GM21825 (cell line): ENCODE results near the gene SLC25A13.

Source experiments
- ATAC-seq: cut with Tn5 transposase; IDR thresholded peaks from one replicate; pipeline ENCODE4 v1.9.1; 2021; ENCODE audit warnings: mild to moderate bottlenecking, moderate library complexity; ENCODE audit not compliant: unreplicated experiment

SLC25A13 gene

DNA sequence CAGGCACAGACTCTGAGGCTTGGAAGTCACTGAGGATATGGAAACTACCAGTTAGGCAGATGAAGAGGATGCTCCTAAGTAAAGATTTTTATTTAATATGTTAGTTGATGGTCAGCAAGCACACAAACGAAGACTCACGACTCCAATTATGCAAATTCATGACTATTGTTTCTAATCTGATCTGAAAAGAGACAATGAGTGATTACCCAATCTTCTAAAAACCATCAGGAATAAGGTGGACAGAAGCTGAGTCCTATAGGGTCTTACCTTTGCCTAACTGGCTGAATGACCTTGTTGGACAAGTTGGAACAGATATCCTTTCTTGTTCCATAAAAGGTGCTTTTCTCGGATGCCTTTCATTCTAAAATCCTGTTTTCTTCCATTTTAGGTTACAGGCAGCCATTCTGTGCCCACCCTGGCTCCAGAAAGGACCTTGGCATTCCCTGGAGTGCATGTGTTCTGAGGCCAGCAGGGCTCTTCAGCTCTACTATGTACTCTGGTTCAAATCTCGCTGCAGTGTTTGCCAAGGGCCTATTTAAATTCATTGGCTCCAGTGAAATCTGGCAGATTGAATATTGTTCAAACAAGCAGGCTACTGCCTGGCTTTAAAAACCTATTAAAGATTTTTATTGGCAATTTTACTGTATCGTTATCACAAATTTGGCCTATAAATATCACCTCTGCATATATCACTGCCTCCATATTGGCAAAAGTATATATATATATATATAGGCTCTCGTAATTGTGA is 77.5 kb downstream of the SLC25A13 start:
- no peak for ATAC-seq

DNA sequence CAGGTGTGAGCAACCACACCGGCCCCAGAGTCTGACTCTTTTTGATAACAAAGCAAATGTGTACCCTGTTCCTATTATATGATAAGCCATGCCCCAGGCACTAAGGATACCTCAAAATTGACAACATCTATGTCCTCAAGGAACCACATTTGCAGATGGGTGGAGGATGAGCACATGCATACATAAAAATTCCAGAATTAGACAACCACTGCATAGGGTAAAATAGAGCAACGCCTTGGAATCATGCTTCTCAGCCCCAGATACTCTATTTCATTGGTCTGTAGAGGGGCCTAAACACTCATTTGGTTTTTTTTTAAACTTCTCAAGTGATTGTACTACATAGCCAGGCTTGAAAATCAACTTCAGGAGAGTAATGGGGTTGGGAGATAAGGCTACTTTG is 78.7 kb downstream of the SLC25A13 start:
- ATAC-seq, result no peak

DNA sequence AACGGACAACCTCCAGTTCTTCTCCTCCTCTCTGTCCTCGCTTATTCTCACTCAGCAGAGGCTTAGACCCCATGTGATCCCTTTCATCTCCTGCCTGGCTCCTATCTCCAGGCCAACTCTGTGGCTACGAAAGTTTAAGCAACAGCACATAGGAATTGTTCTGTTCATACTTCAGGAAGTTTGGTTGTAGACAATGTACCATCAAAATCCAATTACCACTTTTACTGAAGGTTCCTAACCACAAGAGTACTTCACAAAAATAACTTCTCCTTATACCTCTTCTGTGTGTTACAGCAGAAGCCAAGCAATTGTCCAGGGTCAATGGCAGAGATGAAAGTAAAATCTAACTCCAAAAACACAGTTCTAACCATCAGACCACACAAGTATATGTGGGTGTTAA is 80.0 kb downstream of the SLC25A13 start:
- ATAC-seq, result no peak

DNA sequence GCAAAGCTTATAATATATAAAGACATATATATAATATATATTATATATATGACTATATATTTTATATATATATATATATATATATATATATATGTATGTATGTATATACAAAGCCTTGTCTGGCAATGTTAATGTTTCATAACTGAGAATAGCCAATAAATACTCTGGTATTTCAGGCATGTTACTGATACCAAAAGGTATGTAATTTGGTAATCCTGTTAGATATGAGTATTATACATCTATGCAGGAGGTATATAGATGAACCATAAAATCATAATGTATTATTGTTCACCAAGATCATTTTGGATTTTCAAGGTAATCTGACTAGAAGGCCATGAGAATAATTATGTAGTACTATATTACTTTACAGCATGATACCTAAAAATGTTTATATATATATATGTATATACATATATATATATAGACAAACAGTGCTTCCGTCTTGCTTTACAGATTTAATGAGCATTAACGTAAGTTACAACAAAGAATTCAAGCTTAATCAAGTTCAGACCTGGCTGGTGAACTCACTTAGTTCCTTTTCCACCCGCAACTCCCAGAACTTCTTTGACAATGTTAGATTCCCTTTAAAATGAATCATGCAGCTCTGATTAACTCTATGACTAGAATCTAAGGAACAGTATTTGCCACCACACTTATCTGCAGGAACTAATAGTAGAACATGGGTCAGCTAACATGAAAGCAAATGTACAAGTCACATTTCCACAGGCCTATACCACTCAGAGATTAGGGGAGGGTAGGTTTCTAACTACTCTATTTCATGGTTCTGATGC is 82.7 kb downstream of the SLC25A13 start:
- no peak for ATAC-seq

DNA sequence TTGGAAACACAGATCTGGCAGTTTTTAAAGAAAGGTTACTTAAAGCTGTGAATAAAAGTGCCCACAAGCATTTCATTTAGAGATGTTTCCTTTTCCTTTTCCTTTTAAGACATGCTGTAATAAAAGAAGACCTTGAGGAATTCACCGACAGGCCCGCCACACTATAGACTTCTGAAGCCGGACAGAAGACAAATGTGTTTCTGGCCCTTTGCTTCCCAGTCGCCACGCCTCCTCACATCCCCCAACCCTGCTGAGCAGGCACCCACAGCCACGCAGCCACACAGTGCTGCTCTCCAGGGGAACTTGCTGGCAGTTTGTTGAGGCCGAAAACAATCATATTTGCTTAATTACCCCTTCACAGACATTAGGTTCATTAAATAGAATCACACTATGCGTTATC is 83.4 kb downstream of the SLC25A13 start:
- no peak for ATAC-seq

DNA sequence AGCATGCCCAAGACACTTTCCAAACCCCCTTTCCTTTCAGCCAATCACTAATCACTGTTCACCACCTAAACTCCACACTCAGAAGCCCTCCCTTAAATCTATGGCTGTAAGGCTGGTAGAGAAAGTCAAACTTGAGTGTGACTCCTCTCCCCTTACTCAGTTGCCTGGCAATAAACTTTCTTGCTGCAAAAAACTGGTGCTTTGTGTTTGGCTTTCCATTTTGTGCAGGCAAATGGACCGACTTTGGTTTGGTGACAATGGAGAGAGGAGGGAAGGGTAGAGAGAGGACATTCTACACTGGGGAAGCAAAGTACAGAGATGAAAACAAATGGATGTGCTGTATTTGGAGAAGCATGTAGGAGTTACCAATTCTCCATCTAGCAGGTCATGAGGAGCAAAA is 84.9 kb downstream of the SLC25A13 start:
- ATAC-seq, result no peak

DNA sequence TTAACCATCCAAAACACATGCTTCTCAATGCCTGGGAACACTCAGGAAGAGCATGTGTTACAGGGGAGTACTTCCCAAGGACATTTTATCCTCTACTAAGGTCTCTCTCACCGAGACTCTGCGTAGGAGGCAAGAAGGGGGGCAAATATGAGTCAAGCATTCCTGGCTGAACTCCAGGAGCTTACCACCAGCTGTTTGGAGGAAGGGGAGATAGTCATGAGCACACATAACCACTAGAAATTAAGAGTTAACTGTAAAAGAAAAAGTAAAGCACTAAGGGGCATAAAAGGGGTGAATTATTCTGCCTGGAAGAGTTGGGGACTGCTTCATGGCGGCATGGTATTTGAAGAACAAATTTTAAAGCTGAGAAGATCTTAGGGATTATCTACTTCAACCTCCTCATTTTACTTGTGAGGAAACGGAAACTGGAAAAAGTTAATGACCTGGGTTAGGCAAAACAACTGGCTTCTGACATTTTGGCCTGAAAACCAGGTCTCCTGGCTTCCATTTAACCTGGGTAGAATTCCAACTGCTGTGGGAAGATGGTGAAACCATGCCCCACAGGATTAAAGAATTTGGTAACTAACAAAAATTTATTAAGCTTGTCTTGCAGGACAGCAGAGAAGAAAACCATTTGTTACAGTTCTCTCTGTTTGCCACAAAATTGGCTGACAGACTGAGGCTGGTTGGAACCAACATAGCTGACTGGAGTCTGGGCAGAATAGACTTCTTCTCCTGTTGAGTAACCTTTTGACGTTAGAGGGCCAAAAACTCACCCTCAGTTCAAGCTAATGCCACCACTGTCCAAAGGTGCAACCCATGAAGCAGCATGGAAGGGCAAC is 85.5 kb downstream of the SLC25A13 start:
- no peak for ATAC-seq

DNA sequence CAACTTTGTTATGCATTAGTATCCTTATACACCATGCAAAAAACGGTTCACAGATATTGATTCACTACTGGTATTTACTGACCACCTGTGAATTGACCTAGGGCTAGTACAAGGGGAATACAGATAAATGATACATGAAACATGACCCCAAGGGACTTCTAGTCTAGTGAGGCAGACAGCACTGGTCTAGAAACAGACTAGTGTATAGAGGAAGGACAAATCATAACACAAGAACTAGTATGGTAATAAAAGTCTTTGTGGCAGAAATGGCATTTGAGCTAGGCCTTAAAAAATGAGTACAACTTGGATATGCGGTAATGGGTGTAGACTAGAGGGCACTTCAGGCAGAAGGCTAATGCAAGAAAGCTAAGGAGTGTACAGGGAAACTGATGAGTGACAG is 86.6 kb downstream of the SLC25A13 start:
- no peak for ATAC-seq

DNA sequence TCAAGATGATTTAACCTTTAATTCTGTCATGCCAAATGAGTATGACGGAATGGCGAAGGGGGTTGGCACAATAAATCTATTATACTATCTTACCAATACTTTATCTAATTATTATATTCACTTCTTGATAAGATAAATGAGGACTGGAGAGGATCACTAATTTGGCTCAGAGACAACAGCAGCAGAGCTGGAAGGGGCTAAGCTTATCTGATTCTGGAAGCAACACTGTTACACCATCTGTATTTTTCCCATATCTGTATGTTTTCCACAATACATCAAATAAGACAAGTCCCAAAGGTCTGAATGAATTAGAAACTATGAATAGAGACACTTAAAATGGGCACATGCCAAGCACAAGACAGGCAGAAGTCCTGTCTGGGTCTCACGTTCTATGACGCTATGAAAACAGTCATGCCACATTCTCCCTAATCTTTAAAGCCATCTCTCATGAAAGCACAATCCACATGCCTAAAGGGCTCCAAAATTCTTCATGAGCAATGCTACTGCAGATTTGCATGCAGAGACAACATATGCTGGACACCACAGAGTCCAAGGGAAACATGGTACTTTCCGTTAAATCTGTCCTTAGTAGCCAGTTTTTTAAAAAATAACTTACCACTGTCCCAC is 88.3 kb downstream of the SLC25A13 start:
- ATAC-seq, result no peak

DNA sequence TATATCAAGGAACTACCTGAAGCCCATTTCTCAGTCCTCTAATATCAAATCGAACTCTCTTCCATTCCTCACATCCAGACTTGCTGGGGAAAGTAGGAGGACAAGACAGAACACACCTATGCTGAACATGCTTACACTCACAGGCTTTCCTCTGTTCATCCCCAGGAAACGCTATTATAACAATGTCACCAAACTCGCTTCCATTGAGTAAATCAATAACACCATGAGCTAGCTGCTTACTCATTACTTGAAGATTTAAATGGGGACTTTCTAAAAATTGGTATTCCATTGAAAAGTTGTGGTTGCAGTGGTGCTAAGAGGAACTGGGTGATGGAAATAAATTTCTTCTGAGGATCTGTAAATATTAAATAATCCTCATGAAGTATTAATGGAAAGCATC is 88.8 kb downstream of the SLC25A13 start:
- no peak for ATAC-seq

DNA sequence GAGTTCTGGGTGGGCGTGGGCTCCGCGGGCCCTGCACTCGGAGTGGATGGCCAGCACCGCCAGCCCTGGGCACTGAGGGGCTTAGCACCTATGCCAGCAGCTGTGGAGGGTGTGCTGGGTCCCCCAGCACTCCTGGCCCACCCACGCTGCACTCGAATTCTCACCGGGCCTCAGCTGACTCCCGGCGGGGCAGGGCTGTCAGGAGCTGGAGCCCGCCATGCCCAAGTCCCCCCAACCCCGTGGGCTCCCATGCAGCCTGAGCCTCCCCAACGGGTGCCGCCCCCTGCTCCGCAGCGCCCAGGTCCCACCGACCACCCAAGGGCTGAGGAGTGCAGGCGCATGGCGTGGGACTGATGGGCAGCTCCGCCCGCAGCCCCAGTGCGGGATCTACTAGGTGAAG is 93.1 kb downstream of the SLC25A13 start:
- ATAC-seq, result no peak

DNA sequence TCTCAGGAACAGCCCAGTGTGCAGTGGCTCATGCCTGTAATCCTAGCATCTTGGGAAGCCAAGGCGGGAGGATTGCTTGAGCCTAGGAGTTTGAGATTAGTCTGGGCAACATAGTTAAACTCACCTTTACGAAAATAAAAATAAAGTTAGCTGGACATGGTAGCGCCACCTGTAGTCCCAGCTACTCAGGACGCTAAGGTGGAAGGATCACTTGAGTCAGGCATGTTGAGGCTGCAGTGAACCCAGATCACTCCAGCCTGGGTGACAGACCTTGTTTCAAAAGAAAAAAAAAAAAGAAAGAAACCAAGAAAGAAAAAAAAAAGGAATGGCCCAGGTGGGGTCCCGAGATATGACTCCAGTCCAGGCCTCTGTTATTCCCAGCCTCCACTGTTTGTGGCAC is 96.6 kb downstream of the SLC25A13 start:
- no peak for ATAC-seq

DNA sequence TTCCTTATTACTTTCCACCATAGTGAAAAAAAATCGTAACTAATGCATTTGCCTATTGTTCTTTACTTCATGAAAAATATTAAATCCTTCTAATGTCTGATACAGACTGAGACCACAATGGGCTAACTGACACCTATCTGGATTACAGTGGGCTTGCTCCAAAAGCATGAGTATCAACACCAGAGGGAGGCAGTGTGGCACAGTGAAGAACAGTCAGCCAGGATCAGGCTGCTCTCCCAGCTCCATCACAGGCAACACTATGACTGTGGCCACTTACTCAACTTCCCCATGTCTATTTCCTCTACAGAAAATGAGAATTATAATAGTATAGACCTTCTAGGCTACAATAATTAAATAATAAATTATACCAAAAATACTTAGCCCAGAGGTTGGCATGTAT is 97.2 kb downstream of the SLC25A13 start:
- ATAC-seq, result no peak

DNA sequence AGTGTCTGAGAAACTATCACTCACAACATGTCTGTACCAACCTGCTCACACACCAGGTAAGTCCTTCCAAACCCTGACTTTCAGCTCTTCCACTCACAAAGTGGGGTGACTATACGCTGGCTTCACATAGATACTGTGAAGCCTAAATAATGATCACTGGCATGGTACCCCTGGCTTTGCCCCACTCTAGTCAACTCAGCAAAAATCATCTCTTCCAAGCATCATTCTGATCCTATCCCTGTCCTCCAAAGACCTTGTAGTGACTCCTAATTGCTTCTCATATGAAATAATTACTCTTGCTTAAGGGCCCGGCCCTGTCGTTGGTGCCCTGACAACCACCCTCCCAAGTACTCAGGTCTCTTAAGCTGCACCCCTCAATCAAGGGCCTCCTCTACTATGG is 97.8 kb downstream of the SLC25A13 start:
- no peak for ATAC-seq

DNA sequence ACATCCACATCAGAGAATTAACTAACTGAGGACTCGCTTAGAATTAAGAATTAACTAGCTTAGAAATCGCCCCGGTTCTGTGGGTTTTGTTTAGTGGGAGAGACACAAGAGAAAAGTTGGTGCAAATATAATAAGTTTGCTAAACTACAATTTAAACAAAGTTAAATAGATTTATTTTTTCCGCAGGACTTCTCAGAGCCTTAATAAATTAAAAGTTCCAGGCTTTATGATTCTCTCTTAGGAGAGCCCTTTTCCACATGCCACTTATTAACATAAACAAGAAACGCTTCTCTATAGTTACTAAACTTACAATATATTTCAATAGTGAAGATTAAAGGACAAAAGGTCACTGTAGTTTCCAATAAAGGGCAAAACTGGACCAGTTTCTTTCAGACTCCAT is 100.0 kb downstream of the SLC25A13 start:
- no peak for ATAC-seq

DNA sequence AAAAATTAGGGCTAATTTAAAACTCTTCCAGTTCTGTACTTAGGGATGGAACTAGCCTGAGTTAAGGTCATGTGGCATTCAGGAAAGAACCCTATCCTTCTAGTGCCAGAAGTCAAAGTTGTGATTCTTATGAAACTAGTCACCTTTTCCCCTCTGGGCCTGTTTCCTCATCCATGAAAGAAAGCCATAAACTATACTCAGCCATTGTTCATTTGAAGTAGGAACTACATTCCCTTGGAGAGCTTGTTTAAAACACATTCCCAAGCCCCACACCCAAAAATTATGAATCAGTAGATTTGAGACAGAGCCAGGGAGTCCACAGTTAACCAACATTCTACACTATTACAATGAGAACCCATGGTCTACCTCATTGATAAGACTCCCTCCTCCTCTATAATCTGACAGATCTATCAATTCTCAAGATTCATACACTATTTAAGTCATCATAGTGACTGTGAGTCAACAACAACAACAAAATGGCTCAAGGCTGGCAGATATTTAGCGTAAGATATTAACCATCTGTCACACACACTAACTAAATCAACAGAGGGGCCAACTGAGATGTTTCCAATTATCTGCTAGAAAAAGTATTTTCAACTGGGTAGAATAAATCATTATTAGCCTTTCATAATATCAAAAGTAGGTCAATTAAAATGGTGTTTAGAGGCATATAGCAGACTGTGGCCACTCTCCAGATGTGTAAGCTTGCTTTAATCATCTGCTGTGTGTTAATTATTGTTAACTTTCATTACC is 102.3 kb downstream of the SLC25A13 start:
- no peak for ATAC-seq

DNA sequence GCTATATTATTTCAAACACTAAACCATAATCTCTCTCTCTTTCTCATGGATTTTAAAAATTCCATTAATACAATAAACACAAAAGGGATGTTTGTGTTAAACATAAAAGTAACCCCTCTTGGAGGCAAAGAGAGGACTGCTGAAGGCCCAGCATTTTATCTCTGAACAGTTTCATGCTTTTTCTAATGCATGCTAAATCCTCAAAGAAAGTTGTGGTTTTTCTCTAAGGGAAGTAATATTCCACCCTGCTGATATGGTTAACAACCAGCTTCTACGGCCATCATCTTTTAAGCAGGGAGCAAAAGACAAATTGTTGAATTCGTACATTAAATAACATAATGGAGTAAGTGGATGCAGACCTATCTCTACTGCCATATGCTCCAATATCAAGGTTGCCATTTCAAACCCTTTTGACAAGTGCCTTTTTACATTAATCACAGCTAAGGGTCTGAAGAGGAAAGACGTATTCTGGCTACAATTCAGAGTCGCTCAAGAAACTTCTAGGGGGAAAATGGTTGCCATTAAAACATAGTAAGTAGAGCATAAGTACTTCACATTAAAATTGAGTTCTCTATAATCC is 103.1 kb downstream of the SLC25A13 start:
- ATAC-seq, result no peak

DNA sequence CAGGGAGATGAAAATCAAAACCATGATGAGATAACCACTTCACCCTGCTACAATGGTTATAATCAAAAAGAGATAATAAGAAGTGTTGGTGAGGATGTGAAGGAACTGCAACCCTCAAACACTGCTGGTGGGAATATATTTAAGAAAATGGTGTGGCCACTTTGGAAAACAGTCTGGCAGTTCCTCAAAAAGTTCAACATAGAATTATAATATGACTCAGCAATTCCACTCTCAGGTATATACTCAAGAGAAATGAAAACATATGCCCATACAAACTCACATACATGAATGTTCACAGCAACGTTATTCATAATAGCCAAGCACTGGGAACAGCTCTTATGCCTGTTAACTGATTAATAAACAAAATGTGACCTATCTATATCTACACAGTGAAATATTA is 104.8 kb downstream of the SLC25A13 start:
- no peak for ATAC-seq

DNA sequence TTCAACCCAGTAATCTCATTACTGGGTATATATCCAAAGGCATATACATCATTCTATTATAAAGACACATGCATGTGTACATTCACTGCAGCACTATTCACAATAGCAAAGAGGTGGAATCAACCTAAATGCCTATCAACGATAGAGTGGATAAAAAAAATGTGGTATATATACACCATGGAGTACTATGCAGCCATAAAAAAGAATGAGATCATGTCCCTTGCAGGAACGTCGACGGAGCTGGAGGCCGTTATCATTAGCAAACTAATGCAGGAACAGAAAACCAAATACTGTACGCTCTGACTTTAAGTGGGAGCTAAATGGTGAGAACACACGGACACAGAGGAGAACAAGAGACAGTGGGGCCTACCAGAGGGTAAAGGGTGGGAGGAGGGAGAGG is 105.5 kb downstream of the SLC25A13 start:
- no peak for ATAC-seq

DNA sequence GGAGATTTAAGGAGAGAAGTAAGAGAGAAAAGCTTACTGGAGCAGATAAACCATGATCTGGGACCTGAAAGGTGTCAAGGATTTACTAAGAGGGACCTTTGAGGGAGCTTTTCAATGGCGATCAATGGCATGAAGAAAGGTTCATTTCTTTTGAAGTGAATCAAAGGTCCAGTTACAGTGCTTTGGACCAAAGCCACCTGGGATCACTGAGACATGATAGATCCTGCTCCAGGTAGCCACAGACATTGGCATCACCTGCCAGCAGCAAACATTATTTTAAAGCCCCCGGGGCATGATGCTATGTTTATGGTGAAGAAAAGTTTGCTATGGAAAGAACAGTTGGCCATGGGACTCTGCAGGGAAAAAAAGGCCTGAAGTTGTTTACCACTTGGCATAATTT is 109.4 kb downstream of the SLC25A13 start:
- ATAC-seq, result no peak
